Panc1 (cell line): ENCODE data around the gene SLC5A8. TPM values are rescaled to one million over a fixed set of nuclear protein-coding genes. Genes with fewer than 3 reads are reported as not detected.

Source experiments
- ATAC-seq: fragments of 200-7000 bp; cut with Tn5 transposase; 2 replicates; pipeline ENCODE4 v1.9.1; 2020; ENCODE audit warnings: mild to moderate bottlenecking, moderate library complexity
- BruUV-seq: library from RNA; stranded (reverse); fragments of 400-500 nt; replicated peaks from 2 replicates; lab custom pipeline; 2021; lab: Mats Ljungman, UMichigan
- CTCF ChIA-PET: fragments of 300-600 bp; sonication (Branson Sonifier 250); formaldehyde crosslinking; loops from one replicate; lab custom pipeline; 2022; ENCODE audit warnings: antibody characterized with exemption; lab: Charles Lee
- POLR2A ChIA-PET: fragments of 300-600 bp; sonication (Branson Sonifier 250); formaldehyde crosslinking; loops from one replicate; lab custom pipeline; 2022; ENCODE audit warnings: antibody characterized with exemption; lab: Charles Lee
- DNase-seq: peaks from one replicate; pipeline ENCODE4 v3.0.0-alpha.2; 2010; ENCODE audit warnings: low read depth, low spot score
- H3K27ac ChIP-seq: 2 replicates; pipeline ENCODE4 v1.5.1; 2011; ENCODE audit warnings: mild to moderate bottlenecking, low read length, inconsistent platforms
- H3K27me3 ChIP-seq: fragments of 200-500 bp; sonication (Bioruptor generic); 2 replicates; pipeline ENCODE4 v1.6.0; 2014; ENCODE audit warnings: low read length, inconsistent platforms; ENCODE audit not compliant: control insufficient read depth, insufficient read depth
- H3K36me3 ChIP-seq: fragments of 200-500 bp; sonication (Bioruptor generic); 2 replicates; pipeline ENCODE4 v1.5.1; 2014; ENCODE audit warnings: inconsistent platforms, mild to moderate bottlenecking, low read length, moderate library complexity; ENCODE audit not compliant: control insufficient read depth, insufficient read depth
- H3K4me1 ChIP-seq: 2 replicates; pipeline ENCODE4 v1.5.1; 2011; ENCODE audit warnings: inconsistent platforms, mild to moderate bottlenecking, low read length, moderate library complexity; ENCODE audit not compliant: control insufficient read depth, insufficient read depth
- H3K4me3 ChIP-seq, 2 experiments: 2 replicates each; pipeline ENCODE4 v1.5.1; 2011 to 2012; ENCODE audit warnings: low read depth in 2 of 2, low read length in 2 of 2, mild to moderate bottlenecking in 2 of 2, inconsistent platforms in 1 of 2, moderate library complexity in 1 of 2
- H3K9me3 ChIP-seq: fragments of 200-500 bp; sonication (Bioruptor generic); 2 replicates; pipeline ENCODE4 v1.5.1; 2014; ENCODE audit warnings: low read depth, mild to moderate bottlenecking, inconsistent platforms, low read length, moderate library complexity; ENCODE audit not compliant: control insufficient read depth, insufficient read depth
- CTCF ChIP-seq: fragments of 450-650 bp; IDR thresholded peaks from 2 replicates; pipeline ENCODE4 v1.5.1; 2017; ENCODE audit warnings: mild to moderate bottlenecking
- POLR2AphosphoS5 ChIP-seq: IDR thresholded peaks from 2 replicates; pipeline ENCODE4 v1.6.1; 2012; ENCODE audit warnings: mild to moderate bottlenecking, low read depth, low read length, moderate library complexity
- SIN3A ChIP-seq: IDR thresholded peaks from 2 replicates; pipeline ENCODE4 v1.6.1; 2012; ENCODE audit warnings: low read depth, mild to moderate bottlenecking, low read length, moderate library complexity, borderline replicate concordance; ENCODE audit not compliant: insufficient read depth
- TCF7L2 ChIP-seq: IDR thresholded peaks from 2 replicates; pipeline ENCODE4 v1.6.1; 2011; ENCODE audit warnings: mild to moderate bottlenecking, low read depth, low read length, inconsistent platforms
- in situ Hi-C: cut with HindIII; loops from 2 replicates; pipeline ENCODE4 v1.10.0; 2016; ENCODE audit warnings: low sequenced_read_pairs, low pct_unique_long_range_greater_than_20kb
- intact Hi-C: fragments of 100-400 bp; cut with micrococcal nuclease; formaldehyde crosslinking; loops from one replicate; pipeline ENCODE4 v1.10.0; 2022; ENCODE audit not compliant: unreplicated experiment
- total RNA-seq: library from RNA; stranded (reverse); gene quantifications from one replicate; pipeline ENCODE4 v1.2.1, GENCODE V29; 2021; ENCODE audit not compliant: unreplicated experiment
- TF ChIP-seq, protein P1 (sequence below), 2 experiments: IDR thresholded peaks; 2 replicates each; pipeline ENCODE4 v1.6.1; 2011 to 2012; ENCODE audit warnings: low read depth in 2 of 2, control low read depth in 1 of 2, low read length in 1 of 2, mild to moderate bottlenecking in 1 of 2, moderate library complexity in 1 of 2; ENCODE audit not compliant: insufficient read depth in 1 of 2

SLC5A8 gene
- total RNA-seq, 1 experiment from 2014 or later: not detected

DNA sequence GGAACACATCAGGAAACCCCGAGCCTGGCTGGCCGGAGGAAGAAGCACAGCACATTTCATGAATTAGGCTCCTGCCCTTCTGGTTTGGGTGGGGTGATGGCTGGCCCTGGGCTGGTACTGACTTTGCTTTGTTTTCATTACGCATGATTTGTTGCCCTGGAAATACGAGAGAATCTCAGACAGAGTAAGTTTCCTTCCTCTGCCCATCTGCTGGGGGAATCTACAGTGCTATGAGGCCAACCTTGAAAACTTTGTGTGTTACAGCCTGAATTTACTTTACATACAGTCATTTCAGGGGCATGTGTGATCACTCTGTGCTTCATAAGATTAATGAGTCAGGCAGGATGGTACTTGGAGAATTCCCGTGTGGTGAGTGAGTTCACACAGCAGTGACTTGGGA, 20.5 kb upstream of the SLC5A8 start:
- ChIA-PET CTCF (no interaction called here), POLR2A (no interaction called here)
- no peaks in the 10 kb centered on the region for H3K9me3 ChIP-seq
- DNase-seq: no peak
- H3K4me1 ChIP-seq: no peaks in the 10 kb centered on the region
- H3K4me3 ChIP-seq: no peak overlapping the region
- H3K36me3 ChIP-seq: no peaks in the 10 kb centered on the region
- BruUV-seq: no TSS peak
- H3K27me3 ChIP-seq: no peaks in the 10 kb centered on the region
- ATAC-seq: no peak
- intact Hi-C loops: no loop called here
- TF ChIP-seq TCF7L2: no peak
- no peak for TF ChIP-seq CTCF
- no peak for TF ChIP-seq POLR2AphosphoS5
- TF ChIP-seq, protein P1, sequence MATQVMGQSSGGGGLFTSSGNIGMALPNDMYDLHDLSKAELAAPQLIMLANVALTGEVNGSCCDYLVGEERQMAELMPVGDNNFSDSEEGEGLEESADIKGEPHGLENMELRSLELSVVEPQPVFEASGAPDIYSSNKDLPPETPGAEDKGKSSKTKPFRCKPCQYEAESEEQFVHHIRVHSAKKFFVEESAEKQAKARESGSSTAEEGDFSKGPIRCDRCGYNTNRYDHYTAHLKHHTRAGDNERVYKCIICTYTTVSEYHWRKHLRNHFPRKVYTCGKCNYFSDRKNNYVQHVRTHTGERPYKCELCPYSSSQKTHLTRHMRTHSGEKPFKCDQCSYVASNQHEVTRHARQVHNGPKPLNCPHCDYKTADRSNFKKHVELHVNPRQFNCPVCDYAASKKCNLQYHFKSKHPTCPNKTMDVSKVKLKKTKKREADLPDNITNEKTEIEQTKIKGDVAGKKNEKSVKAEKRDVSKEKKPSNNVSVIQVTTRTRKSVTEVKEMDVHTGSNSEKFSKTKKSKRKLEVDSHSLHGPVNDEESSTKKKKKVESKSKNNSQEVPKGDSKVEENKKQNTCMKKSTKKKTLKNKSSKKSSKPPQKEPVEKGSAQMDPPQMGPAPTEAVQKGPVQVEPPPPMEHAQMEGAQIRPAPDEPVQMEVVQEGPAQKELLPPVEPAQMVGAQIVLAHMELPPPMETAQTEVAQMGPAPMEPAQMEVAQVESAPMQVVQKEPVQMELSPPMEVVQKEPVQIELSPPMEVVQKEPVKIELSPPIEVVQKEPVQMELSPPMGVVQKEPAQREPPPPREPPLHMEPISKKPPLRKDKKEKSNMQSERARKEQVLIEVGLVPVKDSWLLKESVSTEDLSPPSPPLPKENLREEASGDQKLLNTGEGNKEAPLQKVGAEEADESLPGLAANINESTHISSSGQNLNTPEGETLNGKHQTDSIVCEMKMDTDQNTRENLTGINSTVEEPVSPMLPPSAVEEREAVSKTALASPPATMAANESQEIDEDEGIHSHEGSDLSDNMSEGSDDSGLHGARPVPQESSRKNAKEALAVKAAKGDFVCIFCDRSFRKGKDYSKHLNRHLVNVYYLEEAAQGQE (IDR thresholded peaks at IDR 0.05; ENCODE audit: insufficient read depth in 1 of 2, low read depth in 2 of 2, low read length in 1 of 2): no peak
- TF ChIP-seq SIN3A: no peak
- H3K27ac ChIP-seq: no peak overlapping the region
- in situ Hi-C loops: no loop called here

GRCh38 chr12:101229841-101230241, 19.8 kb upstream of the SLC5A8 start:
- H3K4me1 ChIP-seq: no peaks in the 10 kb centered on the region
- in situ Hi-C loops: no loop called here
- ChIA-PET CTCF (no interaction called here), POLR2A (no interaction called here)
- intact Hi-C loops: no loop called here
- DNase-seq (no peak), ATAC-seq (no peak)
- no peaks in the 10 kb centered on the region for H3K36me3 ChIP-seq
- H3K27ac ChIP-seq: no peak overlapping the region
- BruUV-seq: no TSS peak
- TF ChIP-seq CTCF (no peak), POLR2AphosphoS5 (no peak), TCF7L2 (no peak), SIN3A (no peak)
- TF ChIP-seq, protein P1 (IDR thresholded peaks at IDR 0.05; ENCODE audit: insufficient read depth in 1 of 2, low read depth in 2 of 2, low read length in 1 of 2): no peak
- H3K27me3 ChIP-seq: no peaks in the 10 kb centered on the region
- no peak overlapping the region for H3K4me3 ChIP-seq
- no peaks in the 10 kb centered on the region for H3K9me3 ChIP-seq
